GM12892 (cell line): ENCODE measurements around the gene GH2.

Source experiments
- POLR2A ChIP-seq: IDR thresholded peaks from 2 replicates; pipeline ENCODE4 v1.6.1; 2011; ENCODE audit warnings: low read depth, low read length, control low read depth
- POLR2AphosphoS5 ChIP-seq: IDR thresholded peaks from 2 replicates; pipeline ENCODE4 v1.6.1; 2011; ENCODE audit warnings: low read depth, low read length, control low read depth
- TAF1 ChIP-seq: IDR thresholded peaks from 2 replicates; pipeline ENCODE4 v1.6.1; 2011; ENCODE audit warnings: low read depth, mild to moderate bottlenecking, control low read depth, low read length, borderline replicate concordance

DNA sequence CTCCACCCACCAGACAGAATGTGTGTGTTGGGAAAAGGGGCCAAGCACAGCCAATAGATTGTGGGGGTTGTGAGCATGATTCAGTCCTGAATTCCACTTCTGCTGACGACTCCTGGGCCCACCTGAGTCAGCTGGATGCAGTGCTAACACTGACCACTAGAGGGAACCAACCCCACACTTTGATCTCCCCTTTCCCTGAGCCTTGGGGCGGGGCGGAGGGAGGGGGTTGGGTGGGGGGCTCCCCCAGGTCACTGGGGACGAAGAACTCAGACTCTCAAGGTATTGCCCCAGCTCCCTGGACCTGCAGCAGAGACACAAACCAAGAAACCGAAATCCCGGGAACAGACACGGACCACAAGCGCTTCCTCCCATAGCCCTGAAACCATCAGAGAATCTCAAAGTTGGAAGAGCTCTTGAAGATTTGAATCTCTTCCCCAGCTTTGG, 29.9 kb upstream of the GH2 start:
- TF ChIP-seq TAF1, result no peak
- no peak for TF ChIP-seq POLR2A
- no peak for TF ChIP-seq POLR2AphosphoS5
